Occipital lobe (tissue), 2 donors: ENCODE data around the gene TTLL4. TPM values are rescaled to one million over a fixed set of nuclear protein-coding genes. Genes with fewer than 3 reads are reported as not detected.

Source experiments
- DNase-seq: peaks from one replicate; lab custom pipeline; 2025; lab: John Stamatoyannopoulos, UW
- total RNA-seq: library from RNA; depleted of rRNA; stranded (reverse); fragments of >200 nt; gene quantifications from one replicate; pipeline ENCODE4 v1.2.3, GENCODE V29; 2014

The TTLL4 gene
- total RNA-seq, 1 donor from 2014 or later = 6.7 TPM

DNA sequence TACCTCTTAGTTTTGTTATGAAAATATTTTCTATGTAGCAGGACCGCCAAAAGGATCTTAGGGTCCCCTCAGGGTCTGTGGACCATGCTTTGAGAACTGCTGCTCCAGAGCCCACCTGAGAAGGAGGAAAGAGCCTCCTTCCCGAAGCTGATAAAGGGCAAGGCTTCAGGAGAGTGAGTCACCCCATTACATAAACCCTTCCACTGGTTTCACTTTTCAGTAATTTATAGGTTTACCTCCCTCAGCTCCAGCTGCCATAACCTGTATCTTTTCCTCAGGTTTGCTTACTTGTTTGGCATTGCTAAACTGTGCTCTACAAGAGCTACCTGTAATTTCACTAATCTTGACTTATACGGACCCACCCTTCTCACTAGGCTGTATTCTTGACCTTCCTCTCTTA, 6.6 kb downstream of the TTLL4 start:
- DNase-seq = no peak

DNA sequence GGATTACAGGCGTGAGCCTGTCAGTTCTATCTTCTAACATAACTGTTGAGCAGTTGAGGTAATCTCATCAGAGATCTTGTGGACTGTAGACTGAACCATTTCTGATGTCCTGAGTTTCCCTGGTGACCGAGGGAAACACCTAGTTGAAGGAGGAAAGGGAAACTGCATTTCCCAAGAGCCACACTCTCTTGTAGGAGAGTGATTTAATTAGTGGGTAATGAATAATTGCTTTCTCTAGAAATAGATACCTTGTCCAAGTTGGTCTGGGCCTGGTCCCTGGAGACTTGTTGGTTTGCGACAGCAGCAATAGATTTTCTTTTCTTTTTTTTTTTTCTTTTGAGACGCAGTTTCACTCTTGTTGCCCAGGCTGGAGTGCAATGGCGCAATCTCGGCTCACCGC, 7.4 kb downstream of the TTLL4 start:
- DNase-seq = no peak

DNA sequence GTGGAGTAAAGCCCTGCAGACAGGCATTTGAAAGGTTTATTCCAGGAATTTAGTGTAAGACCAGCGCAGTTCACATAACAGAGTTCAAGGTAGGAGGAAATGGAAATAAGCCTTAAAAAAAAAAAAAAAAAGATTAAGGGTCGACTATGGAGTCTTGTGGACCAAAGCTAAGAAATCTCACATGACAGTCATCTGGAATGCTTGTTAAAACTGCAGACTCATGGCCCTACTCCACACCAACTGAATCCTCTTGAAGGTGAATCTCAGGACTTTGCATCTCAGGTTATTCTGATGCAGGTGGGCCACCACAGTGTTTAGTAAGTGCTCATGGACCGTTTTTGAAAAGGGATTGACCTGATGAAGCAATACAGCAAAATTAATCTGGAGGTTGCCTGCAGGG, 8.8 kb downstream of the TTLL4 start:
- DNase-seq = no peak

DNA sequence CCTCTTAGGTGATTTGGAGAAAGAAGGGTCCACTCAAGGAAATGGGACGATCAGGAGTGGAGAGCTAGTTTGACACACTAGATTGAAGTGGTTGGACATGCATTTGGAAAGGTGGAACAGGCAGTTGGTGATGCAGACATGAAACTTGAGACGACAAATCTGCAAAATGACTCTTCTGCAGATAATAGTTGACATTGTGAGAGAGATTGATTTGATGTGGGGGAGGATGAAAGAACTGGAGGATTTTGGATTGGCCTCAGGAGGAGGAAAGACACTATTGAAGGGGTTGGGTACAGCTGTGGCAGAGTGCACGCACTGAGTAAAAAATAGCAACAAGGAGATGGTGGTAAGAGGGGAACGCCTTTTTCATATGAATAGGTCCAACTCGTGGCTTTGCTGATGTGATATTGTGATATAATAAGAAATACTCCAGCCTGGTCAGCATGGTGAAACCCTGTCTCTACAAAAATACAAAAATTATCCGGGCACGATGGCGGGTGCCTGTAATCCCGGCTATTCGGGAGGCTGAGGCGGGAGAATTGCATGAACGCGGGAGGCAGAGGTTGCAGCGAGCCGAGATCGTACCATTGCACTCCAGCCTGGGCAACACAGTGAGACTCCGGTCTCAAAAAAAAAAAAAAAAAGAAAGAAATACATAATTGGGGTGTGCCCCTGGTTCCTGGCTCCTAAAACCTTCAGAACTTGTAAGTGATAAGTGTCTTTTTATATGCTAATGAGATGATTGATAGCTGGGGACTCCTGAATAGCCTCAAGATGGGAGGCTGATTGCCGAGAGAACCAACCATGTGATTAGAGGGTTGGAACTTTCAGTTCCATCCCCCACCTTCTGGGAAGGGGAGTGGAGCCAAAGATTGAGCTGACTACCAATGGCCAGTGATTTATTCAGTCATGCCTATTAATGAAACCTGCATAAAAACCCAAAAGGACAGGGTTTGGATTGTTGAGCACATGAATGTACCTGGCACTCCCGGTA, 9.7 kb downstream of the TTLL4 start:
- DNase-seq = no peak

DNA sequence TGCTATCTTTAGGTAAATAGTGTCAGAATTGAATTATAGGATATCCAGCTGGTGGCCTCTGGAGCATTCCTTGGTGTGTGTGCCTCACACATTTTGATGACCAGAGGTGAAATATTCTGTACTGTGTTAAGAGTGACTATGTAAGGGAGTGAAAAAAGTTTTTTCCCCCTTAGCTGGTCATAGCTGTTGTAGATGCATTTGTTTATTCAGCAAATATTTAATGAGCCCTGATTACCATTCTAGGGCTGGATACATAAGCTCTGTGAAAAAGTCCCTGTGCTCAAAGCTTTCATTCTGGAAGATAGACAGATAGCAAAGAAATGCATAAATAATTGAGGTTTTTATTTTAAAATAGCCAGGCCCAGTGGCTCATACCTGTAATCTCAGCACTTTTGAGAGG, 10.9 kb downstream of the TTLL4 start:
- no peak for DNase-seq

DNA sequence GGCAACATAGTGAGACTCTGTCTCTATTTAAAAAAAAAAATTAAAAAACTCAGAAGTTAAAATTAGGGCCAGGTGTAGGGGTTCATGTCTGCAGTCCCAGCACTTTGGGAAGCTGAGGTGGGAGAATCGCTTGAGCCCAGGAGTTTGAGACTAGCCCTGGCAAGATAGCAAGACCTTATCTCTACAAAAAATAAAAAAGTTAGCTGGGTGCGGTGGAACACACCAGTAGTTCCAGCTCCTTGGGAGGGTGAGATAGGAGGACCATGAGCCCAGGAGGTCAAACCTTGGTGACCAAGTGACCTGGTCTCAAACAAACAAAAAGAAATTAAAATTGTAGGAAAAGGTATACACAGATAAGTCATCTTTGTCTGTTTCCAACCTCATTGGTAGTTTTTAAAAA, 11.3 kb downstream of the TTLL4 start:
- DNase-seq = no peak

DNA sequence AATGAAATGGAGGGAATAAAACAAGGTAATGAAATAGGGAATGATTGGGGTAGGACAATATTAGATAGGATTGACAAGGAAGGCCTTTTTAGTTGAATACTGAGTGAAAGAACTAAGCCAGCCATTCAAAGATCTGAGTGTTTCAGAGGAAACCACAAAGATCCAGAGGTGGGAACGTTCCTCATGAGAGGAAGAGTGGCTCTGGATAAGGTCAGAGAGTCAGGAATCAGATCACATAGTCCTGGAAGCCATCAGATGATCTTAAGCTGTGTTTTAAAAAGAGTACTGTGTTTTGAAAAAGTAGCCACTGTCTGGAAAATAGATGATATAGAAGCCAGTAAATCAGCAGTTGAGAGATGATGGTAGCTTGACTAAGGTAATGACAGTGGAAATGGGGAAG, 11.8 kb downstream of the TTLL4 start:
- no peak for DNase-seq

DNA sequence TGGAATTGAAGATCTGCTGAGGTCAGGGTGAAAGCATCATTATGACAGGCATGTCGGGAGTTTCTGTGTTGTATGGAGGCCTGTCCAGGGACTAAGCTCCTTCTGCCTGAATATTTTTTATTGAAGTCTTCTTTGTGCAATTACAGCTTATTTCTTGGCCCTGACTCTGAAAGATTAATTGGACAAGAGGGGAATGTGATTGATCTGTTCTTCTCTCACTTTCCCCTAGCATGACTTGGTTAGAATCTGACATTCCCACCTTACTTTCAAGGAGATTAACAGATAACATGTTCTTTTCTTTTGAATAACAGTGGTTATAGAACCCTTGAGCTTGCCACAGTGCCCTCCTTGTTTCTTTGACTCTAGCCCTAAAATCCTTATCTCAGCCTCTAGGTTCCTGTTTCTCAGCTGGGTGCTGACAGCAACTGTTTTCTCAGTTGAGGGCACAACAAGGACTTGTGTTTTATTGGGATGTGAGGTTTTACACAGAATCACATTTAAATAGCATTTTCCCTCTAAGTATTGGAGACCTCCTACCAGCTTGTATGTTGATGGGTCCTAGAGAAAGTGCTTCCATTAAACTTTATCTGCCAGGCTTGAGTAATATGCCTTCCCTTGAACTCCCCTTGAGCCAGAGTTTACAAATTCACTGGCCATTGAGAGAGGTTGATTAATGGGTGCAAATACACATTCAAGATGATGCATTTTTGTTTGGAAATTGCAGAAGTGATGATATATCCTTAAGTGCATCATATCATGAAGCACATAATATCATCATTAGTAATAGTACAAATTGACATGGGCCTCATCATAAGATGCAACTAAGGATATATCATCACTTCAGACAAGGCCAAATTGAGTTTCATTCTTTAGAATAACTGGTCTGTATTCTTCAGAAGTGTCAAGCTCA, 12.5 kb downstream of the TTLL4 start:
- DNase-seq = no peak

DNA sequence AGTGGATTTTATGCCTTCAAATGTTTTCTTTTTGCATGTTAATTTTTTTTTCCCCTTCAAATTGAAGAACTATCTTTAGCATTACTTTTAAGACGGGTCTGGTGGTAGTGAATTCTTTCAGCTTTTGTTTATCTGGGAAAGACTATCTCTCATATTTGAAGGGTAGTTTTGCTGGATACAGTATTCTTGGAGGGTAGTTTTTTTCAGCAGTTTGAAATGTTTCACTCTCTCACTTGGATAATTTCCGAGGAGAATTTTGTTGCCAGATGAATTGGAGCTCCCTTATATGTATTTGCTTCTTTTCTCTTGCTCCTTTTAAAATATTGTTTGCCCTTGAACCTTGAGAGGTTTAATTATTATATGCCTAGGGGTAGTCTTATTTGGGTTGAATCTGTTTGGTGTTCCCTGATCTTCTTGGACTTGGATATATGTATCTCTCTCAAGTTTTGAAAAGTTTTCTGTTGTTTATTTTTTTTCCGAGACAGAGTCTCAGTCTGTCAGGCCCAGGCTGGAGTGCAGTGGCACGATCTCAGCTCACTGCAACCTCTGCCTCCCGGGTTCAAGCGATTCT, 15.5 kb downstream of the TTLL4 start:
- no peak for DNase-seq

DNA sequence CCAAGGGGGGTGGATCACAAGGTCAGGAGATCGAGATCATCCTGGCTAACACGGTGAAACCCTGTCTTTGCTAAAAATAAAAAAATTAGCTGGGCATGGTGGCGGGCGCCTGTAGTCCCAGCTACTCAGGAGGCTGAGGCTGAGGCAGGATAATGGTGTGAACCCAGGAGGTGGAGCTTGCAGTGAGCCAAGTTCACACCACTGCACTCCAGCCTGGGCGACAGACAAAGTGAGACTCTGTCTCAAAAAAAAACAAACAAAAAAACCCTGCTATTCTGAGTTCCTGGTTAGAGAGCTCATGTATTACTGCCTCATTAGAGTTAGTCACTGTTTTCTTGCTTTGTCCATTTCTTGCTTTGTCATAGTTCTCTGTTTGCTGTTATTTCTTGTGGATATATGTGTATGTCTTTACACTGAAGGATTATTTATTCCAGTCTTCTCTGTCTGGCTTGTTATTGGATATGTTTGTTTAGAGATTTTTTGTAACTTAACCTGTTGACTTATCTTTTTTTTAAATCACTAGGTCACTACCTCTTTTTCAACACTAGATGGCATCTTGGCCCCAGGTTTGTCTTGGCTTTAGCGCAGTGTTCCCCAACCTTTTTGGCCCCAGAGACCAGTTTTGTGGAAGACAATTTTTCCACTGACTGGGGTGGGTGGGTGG, 17.0 kb downstream of the TTLL4 start:
- no peak for DNase-seq

DNA sequence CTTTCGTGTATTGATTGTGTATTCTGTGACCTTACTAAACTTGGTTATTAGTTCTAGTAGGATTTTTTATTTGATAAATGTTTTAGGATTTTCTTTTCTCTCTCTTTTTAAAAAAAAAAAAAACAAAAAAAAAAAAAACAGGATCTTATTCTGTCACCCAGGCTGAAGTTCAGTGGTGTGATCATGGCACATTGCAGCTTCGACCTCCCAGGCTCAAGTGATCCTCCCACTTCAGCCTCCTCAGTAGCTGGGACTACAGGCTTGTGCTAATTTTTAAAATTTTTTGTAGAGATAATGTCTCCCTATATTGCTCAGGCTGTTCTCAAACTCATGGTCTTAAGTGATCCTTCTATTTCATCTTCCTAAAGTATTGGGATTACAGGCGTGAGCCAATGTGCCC, 19.0 kb downstream of the TTLL4 start:
- no peak for DNase-seq

DNA sequence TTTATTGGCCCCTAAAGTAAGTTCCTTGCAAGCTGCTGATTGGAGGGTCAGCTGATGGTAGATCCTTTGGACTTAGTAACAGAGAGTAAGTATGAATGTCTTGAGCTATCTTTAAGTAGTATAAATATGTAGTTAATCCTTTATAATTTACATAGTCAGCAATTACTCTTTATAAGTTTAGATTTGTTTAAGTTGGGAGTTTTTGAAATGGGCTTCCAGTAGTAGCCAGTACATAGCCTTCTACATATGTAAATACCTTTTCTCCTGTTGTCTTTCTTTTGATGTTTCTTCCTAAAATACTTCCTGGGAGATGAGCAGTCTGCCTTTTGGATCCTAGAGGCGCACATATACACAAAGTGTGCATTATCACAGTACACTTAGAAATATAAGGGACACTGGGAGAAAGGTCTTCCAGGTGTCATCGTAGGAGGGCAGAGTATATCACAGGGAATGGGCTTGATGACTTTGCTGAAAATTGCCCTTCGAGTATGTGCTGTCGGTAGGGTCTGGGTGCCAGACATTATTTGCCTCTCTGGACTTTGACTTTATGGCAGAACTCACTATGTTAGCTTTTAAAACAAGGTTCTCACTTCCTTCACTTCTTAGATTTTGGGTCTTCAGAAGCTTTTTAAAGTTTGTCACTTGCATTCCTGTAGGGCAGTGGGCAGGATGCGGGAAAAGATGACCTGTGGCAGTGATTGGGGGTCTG, 21.6 kb downstream of the TTLL4 start:
- DNase-seq = no peak

DNA sequence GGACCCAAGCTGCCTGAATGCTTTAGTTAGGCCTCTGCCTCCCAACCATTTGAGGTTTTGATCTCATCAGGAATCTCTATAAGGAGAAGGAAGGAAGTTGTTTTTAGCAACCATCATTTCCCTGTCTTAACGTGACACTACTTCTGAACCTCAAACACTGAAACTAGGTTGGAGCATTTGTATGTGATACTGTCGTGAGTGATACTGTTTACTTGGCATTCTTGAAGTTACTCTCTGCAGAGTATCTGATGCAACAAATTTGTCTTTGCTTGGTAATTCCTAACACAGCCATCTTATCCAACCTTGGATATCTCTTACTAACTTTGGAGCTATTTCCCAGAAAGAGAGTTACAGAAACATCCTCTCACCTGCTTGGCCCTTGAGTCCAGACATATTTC, 22.1 kb downstream of the TTLL4 start:
- DNase-seq = no peak

DNA sequence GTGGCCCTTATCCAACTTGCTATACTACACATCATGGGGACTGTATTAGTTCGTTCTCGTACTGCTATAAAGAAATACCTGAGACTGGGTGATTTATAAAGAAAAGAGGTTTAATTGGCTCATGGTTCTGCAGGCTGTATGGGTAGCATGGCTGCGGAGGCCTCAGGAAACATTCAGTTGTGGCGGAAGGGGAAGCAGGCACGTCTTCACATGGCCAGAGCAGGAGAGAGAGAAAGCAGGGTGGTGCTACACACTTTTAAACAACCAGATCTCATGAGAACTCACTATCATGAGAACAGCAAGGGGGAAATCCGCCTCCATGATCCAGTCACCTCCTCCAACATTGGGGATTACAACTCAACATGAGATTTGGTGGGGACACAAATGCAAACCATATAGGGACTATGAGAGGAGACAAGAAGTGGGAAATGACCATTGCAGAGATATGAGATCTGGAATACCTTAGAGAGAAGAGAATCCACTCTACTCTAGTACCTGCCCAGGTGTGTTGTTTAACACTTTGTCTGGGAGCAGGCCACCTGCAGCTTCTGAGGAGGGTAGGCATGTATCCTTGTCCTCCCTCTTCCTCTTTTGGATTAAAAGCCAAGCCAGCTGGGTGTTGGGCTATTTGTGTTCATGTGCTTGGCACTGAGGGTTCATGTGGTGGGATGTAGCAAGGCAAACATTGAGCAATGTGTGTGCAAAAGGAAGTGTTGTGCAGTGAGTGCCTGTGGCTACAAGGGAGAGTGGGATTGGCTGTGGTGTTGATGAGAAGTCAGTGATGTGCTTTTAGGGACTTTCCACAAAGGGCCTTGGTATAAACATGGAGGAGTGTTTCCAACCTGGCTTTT, 22.8 kb downstream of the TTLL4 start:
- no peak for DNase-seq

DNA sequence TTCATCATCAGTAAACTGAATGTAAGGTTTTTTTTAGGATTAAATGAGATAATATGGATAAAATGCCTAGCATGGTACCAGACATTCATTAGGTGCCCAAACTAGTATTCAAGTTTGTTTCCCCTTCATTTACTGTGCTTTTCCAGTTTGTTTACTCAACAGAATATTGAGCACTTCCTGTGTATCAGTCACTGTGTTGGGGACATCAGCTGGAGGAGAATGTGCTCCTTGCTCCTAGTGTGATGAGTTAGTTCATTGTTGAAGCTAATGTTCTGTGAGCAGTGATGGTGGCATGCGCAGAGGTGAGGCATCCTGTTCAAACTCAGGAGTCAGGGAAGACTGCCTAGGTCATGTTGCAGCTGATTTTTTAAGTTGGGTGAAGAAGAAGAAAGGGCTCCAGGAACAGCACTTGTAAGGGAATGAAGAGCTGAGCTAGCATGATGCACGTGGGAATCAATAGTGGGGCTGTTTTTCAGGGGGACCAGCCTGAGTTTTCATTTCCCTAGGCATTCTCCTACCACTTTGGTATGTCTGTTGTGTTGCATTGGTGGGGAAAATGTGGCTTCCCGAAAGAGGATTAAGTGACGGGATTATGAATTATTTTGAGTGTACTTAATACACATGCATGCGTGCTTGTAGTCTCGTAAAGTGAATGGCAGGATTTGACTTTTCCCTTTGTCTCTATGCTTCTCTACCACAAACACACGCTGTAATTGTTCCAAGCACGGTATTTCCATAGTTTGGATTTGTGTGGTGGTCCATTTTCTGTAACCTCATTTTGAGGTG, 23.7 kb downstream of the TTLL4 start:
- no peak for DNase-seq

DNA sequence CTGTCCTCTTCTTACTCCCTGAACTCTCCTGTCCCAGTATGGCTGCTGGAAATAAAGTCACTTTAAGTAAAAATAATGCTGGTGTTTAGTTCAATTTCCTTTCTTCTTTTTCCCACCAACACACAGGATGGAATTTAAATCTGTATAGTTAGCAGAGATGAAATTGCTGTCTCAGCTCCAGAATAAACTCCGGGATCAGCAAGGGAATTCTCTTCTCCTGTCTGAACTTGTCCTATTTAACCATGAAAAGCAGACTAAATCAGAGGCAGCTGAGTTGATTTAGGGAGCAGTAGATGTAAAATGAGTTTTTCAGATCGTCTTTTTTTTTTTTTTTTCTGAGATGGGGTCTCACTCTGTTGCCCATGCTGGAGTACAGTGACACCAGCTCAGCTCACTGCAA, 25.9 kb downstream of the TTLL4 start:
- DNase-seq = no peak

DNA sequence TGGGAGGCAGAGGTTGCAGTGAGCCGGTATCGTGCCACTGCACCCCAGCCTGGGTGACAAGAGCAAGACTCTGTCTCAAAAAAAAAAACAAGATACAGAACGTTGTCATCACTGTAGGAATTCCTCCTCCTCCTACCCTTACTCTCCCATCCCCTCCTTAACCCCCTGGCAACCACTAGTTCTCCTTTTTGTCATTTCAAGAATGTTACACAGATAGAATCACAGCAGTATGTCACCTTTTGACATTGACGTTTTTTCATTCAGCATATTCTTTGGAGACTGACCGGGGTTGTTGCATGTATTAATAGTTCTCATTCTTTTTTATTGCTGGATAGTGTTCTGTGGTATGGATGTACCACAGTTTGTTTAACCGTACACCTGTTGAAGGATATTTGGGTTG, 32.4 kb downstream of the TTLL4 start:
- no peak for DNase-seq

DNA sequence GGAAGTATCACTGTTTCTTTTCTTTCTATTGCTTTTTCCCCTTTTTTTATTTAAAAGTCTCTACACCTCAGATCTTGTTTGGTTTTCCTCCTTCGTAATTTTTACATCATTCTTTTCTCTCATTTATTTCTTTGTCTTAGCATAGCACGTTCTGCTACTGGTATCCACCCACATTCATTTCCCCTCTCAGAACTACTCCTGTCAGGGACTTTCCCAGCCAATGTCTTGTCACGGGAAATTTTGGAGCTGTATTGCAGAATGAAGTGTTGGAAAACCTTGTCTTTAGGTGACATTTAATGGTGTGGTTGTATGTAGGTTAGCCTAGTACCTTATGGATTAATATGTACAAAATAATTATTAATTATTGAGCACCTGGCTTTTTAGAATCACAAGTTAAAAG, 34.0 kb downstream of the TTLL4 start:
- DNase-seq = no peak

DNA sequence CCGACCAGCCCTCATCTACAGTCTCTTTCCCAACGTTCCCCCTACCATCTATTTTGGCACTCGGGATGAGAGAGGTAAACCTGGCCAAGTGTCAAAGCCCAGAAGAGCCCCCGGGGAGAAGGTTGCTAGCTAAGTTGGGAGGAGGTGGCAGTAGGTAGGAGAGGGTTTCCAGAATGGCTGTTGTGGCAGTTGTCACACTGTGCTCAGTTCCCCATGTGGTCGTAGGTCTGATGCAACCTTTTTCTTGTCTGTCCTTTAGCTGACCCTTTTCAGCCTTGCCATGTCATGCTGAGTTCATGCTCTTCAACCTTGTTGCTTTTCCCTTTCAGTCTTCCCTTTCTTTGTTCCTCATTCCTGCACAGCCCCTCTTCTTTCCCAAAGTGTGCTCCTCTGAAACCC, 34.5 kb downstream of the TTLL4 start:
- no peak for DNase-seq
